Loucy (cell line): Measurements from ENCODE around the gene UCK2.
A peak's percentile ranks its signal among the peaks of the same experiment; 100 is the strongest.

ENCODE experiments used
- H2AFZ ChIP-seq: fragments of 200-600 bp; sonication (generic); 2 replicates; pipeline ENCODE4 v1.6.0; 2016; ENCODE audit warnings: antibody characterized with exemption, mild to moderate bottlenecking, low read length, moderate library complexity
- H3F3A ChIP-seq: fragments of 200-600 bp; 2 replicates; pipeline ENCODE4 v1.6.0; 2016; ENCODE audit warnings: antibody characterized with exemption, low read depth, mild to moderate bottlenecking
- H3K27me3 ChIP-seq: fragments of 200-600 bp; sonication (generic); 2 replicates; pipeline ENCODE4 v1.6.1; 2014; ENCODE audit warnings: low read length, mild to moderate bottlenecking; ENCODE audit not compliant: insufficient read depth, poor library complexity, severe bottlenecking
- H3K36me3 ChIP-seq: fragments of 200-600 bp; sonication (generic); 2 replicates; pipeline ENCODE4 v1.6.1; 2016; ENCODE audit warnings: low read length; ENCODE audit not compliant: insufficient read depth
- H3K4me1 ChIP-seq: fragments of 200-600 bp; sonication (generic); 2 replicates; pipeline ENCODE4 v1.5.1; 2014; ENCODE audit warnings: low read length, mild to moderate bottlenecking; ENCODE audit not compliant: insufficient read depth, poor library complexity, severe bottlenecking
- H3K4me2 ChIP-seq: fragments of 200-600 bp; sonication (generic); 2 replicates; pipeline ENCODE4 v1.6.0; 2014; ENCODE audit warnings: antibody characterized with exemption, low read length, low read depth, mild to moderate bottlenecking; ENCODE audit not compliant: poor library complexity, severe bottlenecking
- H3K4me3 ChIP-seq: fragments of 200-600 bp; sonication (generic); 2 replicates; pipeline ENCODE4 v1.5.1; 2014; ENCODE audit warnings: low read length, mild to moderate bottlenecking, mixed read lengths; ENCODE audit not compliant: poor library complexity, severe bottlenecking
- H3K79me2 ChIP-seq: fragments of 200-600 bp; sonication (generic); 2 replicates; pipeline ENCODE4 v1.6.1; 2014; ENCODE audit warnings: low read length; ENCODE audit not compliant: insufficient read depth
- H3K9ac ChIP-seq: fragments of 200-600 bp; sonication (generic); 2 replicates; pipeline ENCODE4 v1.6.0; 2014; ENCODE audit warnings: mild to moderate bottlenecking, low read depth, low read length, moderate library complexity; ENCODE audit not compliant: poor library complexity, severe bottlenecking
- H3K9me2 ChIP-seq: fragments of 200-600 bp; sonication (generic); replicated peaks from 2 replicates; pipeline ENCODE4 v1.6.1; 2016; ENCODE audit warnings: low read depth, low read length, mixed read lengths
- H3K9me3 ChIP-seq: fragments of 200-600 bp; sonication (generic); 2 replicates; pipeline ENCODE4 v1.6.1; 2014; ENCODE audit warnings: mild to moderate bottlenecking, antibody characterized with exemption, low read length, low read depth; ENCODE audit not compliant: insufficient read depth
- H4K20me1 ChIP-seq: fragments of 200-600 bp; sonication (generic); 2 replicates; pipeline ENCODE4 v1.6.0; 2014; ENCODE audit warnings: antibody characterized with exemption, low read length, mild to moderate bottlenecking; ENCODE audit not compliant: insufficient read depth, poor library complexity, severe bottlenecking
- CTCF ChIP-seq: fragments of 200-600 bp; sonication (generic); conservative IDR thresholded peaks from 2 replicates; pipeline ENCODE4 v1.5.1; 2014; ENCODE audit warnings: mild to moderate bottlenecking, antibody characterized with exemption, low read length
- EZH2phosphoT487 ChIP-seq: fragments of 200-600 bp; IDR thresholded peaks from 2 replicates; pipeline ENCODE4 v1.6.1; 2018; ENCODE audit warnings: antibody characterized with exemption, mild to moderate bottlenecking, moderate library complexity, borderline replicate concordance

UCK2 gene

GRCh38 chr1:165861911-165862310, 34.5 kb downstream of the UCK2 start:
- H3K9ac ChIP-seq = no peak overlapping the region
- no peaks in the 10 kb centered on the region for H3K27me3 ChIP-seq
- H3K4me2 ChIP-seq = peak overlapping the region; percentile 11
- H3K36me3 ChIP-seq = 0 out of 2 replicates have a peak, but pooled peaks cover 11% of the 10 kb centered on the region
- H3K4me1 ChIP-seq = peaks cover 75% of the 10 kb centered on the region
- H3K4me3 ChIP-seq = no peak overlapping the region
- H3K79me2 ChIP-seq = peaks cover 98% of the 10 kb centered on the region
- peaks cover 85% of the 10 kb centered on the region for H4K20me1 ChIP-seq
- no peaks in the 10 kb centered on the region for H3K9me3 ChIP-seq
- TF ChIP-seq CTCF = no peak
- no peak for TF ChIP-seq EZH2phosphoT487
- no peak overlapping the region for H2AFZ ChIP-seq
- H3F3A ChIP-seq = no peaks in the 10 kb centered on the region
- H3K9me2 ChIP-seq = no peaks in the 10 kb centered on the region

GRCh38 chr1:165862448-165862847, 35.0 kb downstream of the UCK2 start:
- no peak overlapping the region for H2AFZ ChIP-seq
- peaks cover 98% of the 10 kb centered on the region for H3K79me2 ChIP-seq
- no peak overlapping the region for H3K4me3 ChIP-seq
- TF ChIP-seq CTCF (no peak), EZH2phosphoT487 (no peak)
- H3K4me1 ChIP-seq = peaks cover 75% of the 10 kb centered on the region
- no peak overlapping the region for H3K4me2 ChIP-seq
- no peak overlapping the region for H3K9ac ChIP-seq
- H3K9me2 ChIP-seq = no peaks in the 10 kb centered on the region
- peaks cover 79% of the 10 kb centered on the region for H4K20me1 ChIP-seq
- H3F3A ChIP-seq = no peaks in the 10 kb centered on the region
- 0 out of 2 replicates have a peak, but pooled peaks cover 11% of the 10 kb centered on the region for H3K36me3 ChIP-seq
- no peaks in the 10 kb centered on the region for H3K27me3 ChIP-seq
- H3K9me3 ChIP-seq = no peaks in the 10 kb centered on the region

- no peaks in the 10 kb centered on the region for H3K9me3 ChIP-seq
- H3K79me2 ChIP-seq = peaks cover 98% of the 10 kb centered on the region
- TF ChIP-seq CTCF (no peak), EZH2phosphoT487 (no peak)
- H3K9ac ChIP-seq = no peak overlapping the region
- H3K4me3 ChIP-seq = no peak overlapping the region
- no peaks in the 10 kb centered on the region for H3F3A ChIP-seq
- H2AFZ ChIP-seq = no peak overlapping the region
- peaks cover 75% of the 10 kb centered on the region for H3K4me1 ChIP-seq
- H3K27me3 ChIP-seq = no peaks in the 10 kb centered on the region
- peaks cover 77% of the 10 kb centered on the region for H4K20me1 ChIP-seq
- H3K36me3 ChIP-seq = 0 out of 2 replicates have a peak, but pooled peaks cover 15% of the 10 kb centered on the region
- H3K9me2 ChIP-seq = no peaks in the 10 kb centered on the region
- H3K4me2 ChIP-seq = no peak overlapping the region
Measured at GRCh38 chr1:165863346-165863745, 35.9 kb downstream of the UCK2 start.
